HG03159 (cell line): Measurements from ENCODE around the gene EGR4.

Experiments
- ATAC-seq: cut with Tn5 transposase; IDR thresholded peaks from one replicate; pipeline ENCODE4 v1.9.1; 2021; ENCODE audit warnings: mild to moderate bottlenecking, moderate library complexity; ENCODE audit not compliant: unreplicated experiment

Gene EGR4

DNA sequence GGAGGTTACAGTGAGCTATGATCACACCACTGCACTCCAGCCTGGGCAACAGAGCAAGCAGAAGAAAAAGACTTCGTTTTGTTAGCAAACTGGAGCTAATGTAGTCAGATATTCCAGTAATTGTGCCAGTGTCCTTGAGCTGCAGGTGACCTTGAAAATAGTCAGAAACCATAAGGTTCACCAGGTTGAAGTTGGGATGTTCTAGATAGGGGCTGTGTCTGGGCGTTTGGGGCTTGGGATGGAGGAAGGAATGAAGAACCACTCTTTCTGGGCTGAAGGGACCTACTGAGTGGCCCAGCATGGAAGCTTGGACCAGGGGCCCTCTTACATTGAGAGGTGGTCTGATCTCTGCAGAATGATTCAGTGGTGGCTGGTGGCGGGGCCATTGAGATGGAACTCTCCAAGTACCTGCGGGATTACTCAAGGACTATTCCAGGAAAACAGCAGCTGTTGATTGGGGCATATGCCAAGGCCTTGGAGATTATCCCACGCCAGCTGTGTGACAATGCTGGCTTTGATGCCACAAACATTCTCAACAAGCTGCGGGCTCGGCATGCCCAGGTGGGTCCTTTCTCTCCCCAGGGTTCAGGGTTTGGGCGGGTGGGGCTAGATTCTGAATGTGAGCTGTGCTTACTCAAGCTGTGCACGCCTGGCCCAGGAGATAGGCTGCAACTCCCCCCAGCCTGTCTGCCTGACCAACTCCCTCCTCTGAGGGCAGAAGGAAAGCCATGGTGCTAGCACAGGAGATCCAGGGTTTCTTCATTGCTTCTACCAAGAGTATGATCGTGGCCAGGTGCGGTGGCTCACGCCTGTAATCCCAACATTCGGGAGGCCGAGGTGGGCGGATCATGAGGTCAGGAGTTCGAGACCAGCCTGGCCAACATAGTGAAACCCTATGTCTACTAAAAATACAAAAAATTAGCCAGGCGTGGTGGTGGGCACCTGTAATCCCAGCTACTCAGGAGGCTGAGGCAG, 42.2 kb downstream of the EGR4 start:
- no peak for ATAC-seq

DNA sequence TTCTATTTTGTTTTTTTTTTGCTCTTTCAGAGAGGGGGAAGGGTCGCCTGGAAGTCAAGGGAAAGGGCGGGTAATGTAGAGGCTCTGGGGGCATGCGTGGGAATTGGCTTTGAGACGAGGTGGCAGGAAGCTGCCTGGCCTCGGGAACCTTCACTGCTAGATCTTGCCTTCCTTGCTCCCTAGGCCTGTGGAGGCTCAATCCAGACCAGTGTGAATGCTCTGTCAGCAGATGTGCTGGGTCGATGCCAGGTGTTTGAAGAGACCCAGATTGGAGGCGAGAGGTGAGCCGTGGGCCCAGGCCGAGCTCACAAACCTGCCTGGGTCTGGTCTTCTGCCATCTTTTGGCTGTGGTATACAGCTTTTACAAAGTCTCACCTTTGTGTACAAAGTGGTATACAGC, 43.7 kb downstream of the EGR4 start:
- no peak for ATAC-seq

GRCh38 chr2:73246850-73247249, 46.5 kb downstream of the EGR4 start:
- no peak for ATAC-seq

GRCh38 chr2:73244580-73244979, 48.8 kb downstream of the EGR4 start:
- ATAC-seq: no peak

DNA sequence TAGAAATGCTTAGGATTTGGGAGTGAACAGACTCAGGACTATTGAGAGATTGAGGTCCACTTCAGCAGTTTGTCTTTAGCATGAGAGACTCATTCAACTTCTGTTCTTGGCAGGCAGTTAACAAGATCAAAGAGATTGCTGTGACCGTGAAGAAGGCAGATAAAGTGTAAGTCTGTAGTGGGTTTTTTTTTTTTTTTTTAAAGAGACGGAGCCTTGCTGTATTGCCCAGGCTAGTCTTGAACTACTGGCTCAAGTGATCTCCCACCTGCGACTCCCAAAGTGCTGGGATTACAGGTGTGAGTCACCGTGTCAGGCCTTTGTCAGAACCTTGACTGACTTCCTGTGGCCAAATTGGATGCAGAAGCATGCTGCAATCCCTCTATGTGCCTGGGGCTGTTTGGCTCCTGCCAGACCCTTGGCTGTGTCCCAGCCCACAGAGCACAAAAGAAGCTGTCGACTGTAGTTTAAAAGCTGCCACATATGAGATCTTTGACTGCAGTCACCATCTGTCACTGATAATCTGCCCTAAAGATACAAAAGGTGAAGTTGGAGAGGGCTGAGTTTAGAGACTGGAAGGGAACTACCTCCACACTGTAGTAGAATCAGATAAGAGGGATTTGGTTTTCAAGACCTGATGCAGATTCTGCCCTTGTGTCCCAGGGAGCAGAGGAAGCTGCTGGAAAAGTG, 49.3 kb downstream of the EGR4 start:
- no peak for ATAC-seq
